Measurements from ENCODE around the gene REELD1.

REELD1 gene

DNA sequence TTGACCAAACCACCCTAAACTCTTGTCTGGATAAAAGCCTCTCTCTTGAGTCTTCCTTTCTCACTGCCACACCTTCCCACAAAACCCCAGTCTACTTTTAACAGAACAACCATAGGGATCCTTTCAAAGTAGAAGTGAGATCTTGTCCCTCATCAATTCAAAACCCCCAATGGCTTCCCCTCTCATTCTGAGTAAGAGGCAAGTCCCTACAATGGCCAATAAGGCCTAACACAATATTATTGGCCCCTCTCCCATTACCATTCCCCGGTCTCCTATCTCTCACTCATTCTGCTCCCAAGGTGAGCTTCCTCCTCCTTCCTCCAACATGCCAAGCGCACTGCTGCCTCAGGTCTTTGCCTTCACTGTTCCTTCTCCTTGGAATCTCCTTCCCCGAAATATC lies 57.1 kb downstream of the REELD1 start:
- DNase-seq = no peak

DNA sequence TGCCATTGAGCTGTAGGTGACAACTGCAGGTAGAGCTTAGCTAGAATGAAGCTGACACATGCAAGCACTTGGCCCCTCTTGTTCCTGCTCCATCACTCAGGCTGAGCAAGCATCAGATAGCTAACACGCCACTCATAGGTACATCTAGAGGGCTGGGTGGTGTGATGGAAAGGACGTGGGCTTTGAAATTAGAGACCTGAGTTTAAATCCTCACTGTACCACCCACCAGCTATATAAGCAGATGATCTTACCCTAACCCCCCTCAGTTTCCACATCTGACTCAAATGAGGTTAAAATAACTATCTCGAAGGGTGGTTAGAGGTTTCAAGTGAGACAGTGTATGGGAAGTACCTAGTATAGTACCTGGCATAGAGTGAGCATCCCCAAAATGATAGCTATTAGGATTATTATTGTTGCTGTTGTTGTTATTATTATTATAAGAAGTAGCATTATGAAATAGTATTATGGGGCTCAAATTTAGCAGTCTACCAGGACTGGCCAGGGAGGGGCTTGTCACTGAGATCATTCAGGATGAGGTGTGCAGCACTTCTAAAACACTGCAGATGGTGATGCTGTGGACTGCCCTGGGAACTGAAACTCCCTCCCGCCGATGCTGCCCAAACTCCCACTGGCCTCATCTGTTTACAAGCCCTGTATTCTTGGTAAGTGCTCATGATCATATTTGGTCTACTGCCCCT lies 59.0 kb downstream of the REELD1 start:
- no peak for DNase-seq

DNA sequence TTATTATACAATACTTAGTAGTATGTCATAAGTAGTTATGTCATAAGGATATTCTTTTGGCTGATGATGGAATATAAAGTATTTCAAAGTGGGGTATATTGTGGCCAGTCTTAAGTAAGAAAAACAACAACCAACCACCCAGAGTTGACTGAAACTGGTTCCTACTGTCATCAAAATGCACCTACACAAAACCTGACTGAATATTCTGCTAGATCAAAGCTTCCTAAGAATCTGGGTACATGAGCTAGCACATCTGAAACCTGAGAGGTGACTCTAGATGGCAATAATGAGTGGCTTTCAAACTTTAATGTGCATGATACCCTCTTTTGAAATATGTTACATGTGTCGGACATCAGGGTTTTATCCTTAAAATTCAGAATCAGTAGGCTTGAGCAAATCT lies 60.4 kb downstream of the REELD1 start:
- DNase-seq = no peak

DNA sequence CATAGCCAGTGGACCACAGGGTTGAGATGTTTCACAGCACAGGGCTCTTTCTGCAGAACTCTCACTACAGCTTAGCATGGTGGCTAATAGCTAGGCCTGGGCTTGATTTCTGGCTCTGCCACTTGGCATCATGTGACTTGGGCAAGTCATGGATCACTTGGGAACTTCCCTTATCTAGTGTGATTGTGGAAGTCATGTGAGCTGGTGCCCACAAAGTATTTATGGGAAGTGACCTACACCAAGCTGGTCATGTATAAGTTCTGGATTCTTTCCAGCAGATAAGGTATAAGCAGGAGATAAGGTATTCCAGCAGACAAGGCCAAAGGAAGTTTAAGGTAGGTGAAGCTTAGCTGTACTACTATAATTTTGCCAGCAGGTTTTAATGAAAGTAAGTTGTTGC lies 61.0 kb downstream of the REELD1 start:
- no peak for DNase-seq

DNA sequence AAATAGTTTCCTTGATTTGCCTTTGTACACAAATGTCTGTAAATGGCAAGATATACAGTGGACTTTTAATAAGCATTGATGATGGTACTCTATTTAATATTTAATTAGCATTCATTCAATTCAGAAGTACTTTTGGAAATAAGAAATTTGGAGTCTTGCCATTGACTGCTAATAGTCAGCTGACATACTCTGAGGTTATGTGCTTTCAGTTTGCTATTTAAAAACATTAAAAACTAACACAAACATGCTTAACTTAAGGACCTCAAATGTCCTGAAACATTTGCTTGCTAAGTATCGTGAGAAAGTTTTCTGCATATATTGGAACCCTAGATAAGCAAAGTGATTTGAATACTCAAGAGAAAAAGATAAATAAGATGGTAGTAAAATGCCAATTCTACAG lies 64.6 kb downstream of the REELD1 start:
- no peak for DNase-seq

Data from NCI-H1105 treated with DMSO at 0.1 percent for 48 hours (cell line).